A673 (cell line): ENCODE measurements around the gene SNAI3. TPM values are rescaled to one million over a fixed set of nuclear protein-coding genes. Genes with fewer than 3 reads are reported as not detected.

Experiments used
- BruUV-seq: library from RNA; stranded (reverse); fragments of 400-500 nt; replicated peaks from 2 replicates; lab custom pipeline; 2021; lab: Mats Ljungman, UMichigan
- CTCF ChIA-PET: fragments of 300-600 bp; sonication (Branson Sonifier 250); formaldehyde crosslinking; loops from one replicate; lab custom pipeline; 2022; ENCODE audit warnings: antibody characterized with exemption; lab: Charles Lee
- POLR2A ChIA-PET: fragments of 300-600 bp; sonication (Branson Sonifier 250); formaldehyde crosslinking; loops from one replicate; lab custom pipeline; 2022; ENCODE audit warnings: antibody characterized with exemption; ENCODE audit not compliant: low non-redundant PET; lab: Charles Lee
- DNase-seq: peaks from one replicate; pipeline ENCODE4 v3.0.0-alpha.2; 2015; ENCODE audit warnings: low spot score
- H3K27ac ChIP-seq: fragments of 200-600 bp; sonication (generic); 2 replicates; pipeline ENCODE4 v1.5.1; 2016; ENCODE audit warnings: mixed run types, low read depth, mild to moderate bottlenecking, mixed read lengths, antibody characterized with exemption, low read length; ENCODE audit not compliant: poor library complexity, severe bottlenecking
- H3K27me3 ChIP-seq: fragments of 200-600 bp; sonication (generic); replicated peaks from 2 replicates; pipeline ENCODE4 v1.6.1; 2017; ENCODE audit warnings: mixed run types, low read depth, mild to moderate bottlenecking, mixed read lengths, antibody characterized with exemption, low read length; ENCODE audit not compliant: insufficient read depth, poor library complexity
- H3K36me3 ChIP-seq: fragments of 200-600 bp; sonication (generic); 2 replicates; pipeline ENCODE4 v1.6.1; 2016; ENCODE audit warnings: mixed run types, mild to moderate bottlenecking, mixed read lengths, antibody characterized with exemption, low read length; ENCODE audit not compliant: insufficient read depth, poor library complexity, severe bottlenecking
- H3K4me1 ChIP-seq: fragments of 200-600 bp; sonication (generic); 2 replicates; pipeline ENCODE4 v1.6.1; 2017; ENCODE audit warnings: mixed run types, mild to moderate bottlenecking, mixed read lengths, antibody characterized with exemption, low read length; ENCODE audit not compliant: insufficient read depth, poor library complexity, severe bottlenecking
- H3K4me3 ChIP-seq: fragments of 200-600 bp; sonication (generic); 2 replicates; pipeline ENCODE4 v1.5.1; 2016; ENCODE audit warnings: low read depth, mixed run types, mild to moderate bottlenecking, mixed read lengths, low read length; ENCODE audit not compliant: poor library complexity, severe bottlenecking
- H3K9me3 ChIP-seq: fragments of 200-600 bp; sonication (generic); 2 replicates; pipeline ENCODE4 v1.6.1; 2016; ENCODE audit warnings: mixed run types, low read depth, mild to moderate bottlenecking, mixed read lengths, antibody characterized with exemption, low read length; ENCODE audit not compliant: poor library complexity, severe bottlenecking
- EZH2 ChIP-seq: fragments of 200-600 bp; sonication (generic); IDR thresholded peaks from 2 replicates; pipeline ENCODE4 v1.6.1; 2017; ENCODE audit warnings: borderline replicate concordance, low read depth, mild to moderate bottlenecking, mixed read lengths, antibody characterized with exemption, low read length; ENCODE audit not compliant: poor library complexity, severe bottlenecking
- intact Hi-C: fragments of 100-400 bp; cut with micrococcal nuclease; formaldehyde crosslinking; loops from one replicate; pipeline ENCODE4 v1.10.0; 2022; ENCODE audit not compliant: unreplicated experiment
- total RNA-seq: library from RNA; stranded (reverse); gene quantifications from 2 replicates; pipeline ENCODE4 v1.2.3, GENCODE V29; 2021
- TF ChIP-seq, protein P1 (sequence below): fragments of 300-800, 200-600 bp; sonication (generic); conservative IDR thresholded peaks from 2 replicates; pipeline ENCODE4 v1.5.1; 2017; ENCODE audit warnings: low read depth, mild to moderate bottlenecking, antibody characterized with exemption, low read length, moderate library complexity, mixed read lengths

The SNAI3 gene
- total RNA-seq, 1 experiment from 2014 or later: not detected

DNA sequence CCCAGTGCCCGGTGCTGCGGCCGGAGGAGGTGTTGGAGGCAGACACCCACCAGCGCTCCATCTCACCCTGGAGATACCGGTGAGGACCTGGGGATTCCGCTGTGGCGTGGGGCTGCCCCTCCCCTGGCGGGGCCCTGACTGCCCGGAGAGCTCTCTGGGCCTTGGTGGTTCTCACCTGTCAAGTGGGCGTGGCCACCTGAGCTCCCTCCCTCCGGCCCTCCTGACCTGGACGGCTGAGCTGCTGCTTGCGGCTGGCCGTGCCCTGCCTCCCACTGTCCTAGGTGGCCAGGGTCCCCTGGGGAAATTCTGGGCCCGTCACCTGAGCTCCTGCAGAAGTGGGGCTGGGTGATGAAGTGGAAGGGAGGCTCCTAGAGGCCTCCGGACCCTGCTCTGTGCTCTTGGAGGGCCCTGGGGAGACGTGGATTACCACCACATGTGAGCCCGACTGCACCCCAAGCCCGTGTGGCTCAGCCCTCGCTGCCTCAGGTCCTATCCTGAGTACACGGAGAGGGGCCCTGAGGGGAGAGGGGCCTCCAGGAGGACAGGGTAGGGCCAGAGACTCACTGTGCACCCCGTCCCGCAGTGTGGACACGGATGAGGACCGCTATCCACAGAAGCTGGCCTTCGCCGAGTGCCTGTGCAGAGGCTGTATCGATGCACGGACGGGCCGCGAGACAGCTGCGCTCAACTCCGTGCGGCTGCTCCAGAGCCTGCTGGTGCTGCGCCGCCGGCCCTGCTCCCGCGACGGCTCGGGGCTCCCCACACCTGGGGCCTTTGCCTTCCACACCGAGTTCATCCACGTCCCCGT lies 46.9 kb downstream of the SNAI3 start:
- Histone ChIP-seq H3K4me3 (no peak overlapping the region), H3K36me3 (no peaks in the 10 kb centered on the region), H3K4me1 (no peaks in the 10 kb centered on the region), H3K27ac (no peak overlapping the region), H3K9me3 (no peaks in the 10 kb centered on the region), H3K27me3 (peaks cover 22% of the 10 kb centered on the region)
- intact Hi-C loops: no loop called here
- DNase-seq: no peak
- TF ChIP-seq, protein P1, sequence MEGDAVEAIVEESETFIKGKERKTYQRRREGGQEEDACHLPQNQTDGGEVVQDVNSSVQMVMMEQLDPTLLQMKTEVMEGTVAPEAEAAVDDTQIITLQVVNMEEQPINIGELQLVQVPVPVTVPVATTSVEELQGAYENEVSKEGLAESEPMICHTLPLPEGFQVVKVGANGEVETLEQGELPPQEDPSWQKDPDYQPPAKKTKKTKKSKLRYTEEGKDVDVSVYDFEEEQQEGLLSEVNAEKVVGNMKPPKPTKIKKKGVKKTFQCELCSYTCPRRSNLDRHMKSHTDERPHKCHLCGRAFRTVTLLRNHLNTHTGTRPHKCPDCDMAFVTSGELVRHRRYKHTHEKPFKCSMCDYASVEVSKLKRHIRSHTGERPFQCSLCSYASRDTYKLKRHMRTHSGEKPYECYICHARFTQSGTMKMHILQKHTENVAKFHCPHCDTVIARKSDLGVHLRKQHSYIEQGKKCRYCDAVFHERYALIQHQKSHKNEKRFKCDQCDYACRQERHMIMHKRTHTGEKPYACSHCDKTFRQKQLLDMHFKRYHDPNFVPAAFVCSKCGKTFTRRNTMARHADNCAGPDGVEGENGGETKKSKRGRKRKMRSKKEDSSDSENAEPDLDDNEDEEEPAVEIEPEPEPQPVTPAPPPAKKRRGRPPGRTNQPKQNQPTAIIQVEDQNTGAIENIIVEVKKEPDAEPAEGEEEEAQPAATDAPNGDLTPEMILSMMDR: no peak
- TF ChIP-seq EZH2: no peak
- no TSS peak for BruUV-seq
- CTCF ChIA-PET: no interaction called here
- POLR2A ChIA-PET: no interaction called here

DNA sequence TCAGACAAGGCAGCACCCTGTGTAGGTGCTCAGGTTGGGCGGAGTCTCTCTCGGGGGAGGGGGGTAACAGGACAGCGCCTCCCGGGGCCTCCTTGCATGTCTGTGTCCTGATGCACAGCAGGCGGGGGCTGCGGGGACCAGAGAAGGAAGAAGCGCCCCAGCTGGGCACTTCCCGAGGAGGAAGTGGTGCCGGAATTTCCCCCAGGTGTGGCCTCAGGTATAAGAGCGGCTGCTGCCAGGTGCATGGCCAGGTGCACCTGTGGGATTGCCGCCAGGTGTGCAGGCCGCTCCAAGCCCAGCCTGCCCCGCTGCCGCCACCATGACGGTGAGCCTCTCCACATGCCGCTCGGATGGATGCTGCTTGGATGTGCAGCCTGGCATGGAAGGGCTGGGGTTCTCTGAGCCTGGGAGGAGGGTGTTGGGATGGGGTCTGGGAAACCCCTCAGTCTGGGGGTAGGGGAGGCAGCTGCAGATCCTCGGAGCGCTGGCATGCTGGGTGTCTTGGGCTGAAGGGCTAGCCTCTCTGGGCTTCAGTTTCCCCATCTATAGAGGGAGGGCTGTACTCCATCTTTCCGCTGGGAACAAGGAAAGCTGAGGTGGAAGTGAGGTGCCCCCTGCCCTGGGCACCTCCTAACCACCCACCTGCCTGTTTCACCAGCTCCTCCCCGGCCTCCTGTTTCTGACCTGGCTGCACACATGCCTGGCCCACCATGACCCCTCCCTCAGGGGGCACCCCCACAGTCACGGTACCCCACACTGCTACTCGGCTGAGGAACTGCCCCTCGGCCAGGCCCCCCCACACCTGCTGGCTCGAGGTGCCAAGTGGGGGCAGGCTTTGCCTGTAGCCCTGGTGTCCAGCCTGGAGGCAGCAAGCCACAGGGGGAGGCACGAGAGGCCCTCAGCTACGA lies 47.7 kb downstream of the SNAI3 start, which contains the start of gene IL17C:
Gene IL17C (plus strand): TSS at position 250 of the 908 bp plus-strand sequence. CDS start 70 bp downstream, at position 320.
- TF ChIP-seq, protein P1: no peak
- Histone ChIP-seq H3K36me3 (no peaks in the 10 kb centered on the region), H3K4me1 (no peaks in the 10 kb centered on the region), H3K27me3 (peaks cover 22% of the 10 kb centered on the region), H3K9me3 (no peaks in the 10 kb centered on the region), H3K27ac (no peak within 1 kb of the TSS), H3K4me3 (no peak within 1 kb of the TSS)
- no peak for DNase-seq
- BruUV-seq: no TSS peak
- intact Hi-C loops: no loop called here
- POLR2A ChIA-PET: no interaction called here
- CTCF ChIA-PET: no interaction called here

DNA sequence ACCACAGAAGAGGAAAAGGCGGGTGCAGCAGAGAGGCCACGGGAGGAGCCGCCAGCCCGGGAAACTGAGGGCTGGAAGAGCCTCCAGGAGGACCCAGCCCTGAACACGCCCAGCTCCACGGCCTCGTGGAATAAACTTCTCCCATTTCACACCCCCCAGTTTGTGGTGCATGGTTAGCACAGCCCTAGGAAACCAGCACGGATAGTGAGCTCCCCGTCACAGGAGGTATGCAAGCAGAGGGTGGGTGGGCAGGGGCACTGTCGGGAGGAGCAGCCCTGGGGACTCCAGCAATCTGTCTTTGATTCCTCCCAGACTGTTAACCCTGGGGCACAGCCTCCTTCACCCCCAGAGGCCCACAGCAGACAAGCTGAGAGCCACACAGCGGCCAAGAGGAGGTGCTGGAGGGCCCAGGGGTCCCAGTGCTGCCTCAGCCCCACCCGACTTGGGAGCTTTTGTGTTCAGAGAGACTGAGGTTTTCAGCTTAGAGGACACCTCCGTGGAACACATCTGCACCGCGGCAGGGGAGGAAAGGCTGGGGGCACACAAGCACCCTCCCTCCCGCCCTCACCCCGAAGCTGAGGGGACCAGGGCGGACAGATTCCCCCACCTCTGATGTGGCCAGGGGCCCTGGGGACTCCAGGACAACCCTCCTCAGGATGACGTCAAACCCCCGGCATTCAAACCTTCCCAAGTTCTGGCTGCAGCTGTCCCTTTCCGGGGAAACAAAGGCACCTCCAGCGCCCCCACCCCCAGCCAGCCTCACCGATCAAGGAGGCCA lies 49.6 kb downstream of the SNAI3 start:
- ChIA-PET CTCF (no interaction called here), POLR2A (no interaction called here)
- intact Hi-C loops: no loop called here
- no peak for TF ChIP-seq EZH2
- TF ChIP-seq, protein P1: no peak
- no peak overlapping the region for H3K27ac ChIP-seq
- no TSS peak for BruUV-seq
- no peaks in the 10 kb centered on the region for H3K9me3 ChIP-seq
- H3K27me3 ChIP-seq: peaks cover 22% of the 10 kb centered on the region
- no peak for DNase-seq
- H3K36me3 ChIP-seq: peaks cover 13% of the 10 kb centered on the region
- no peaks in the 10 kb centered on the region for H3K4me1 ChIP-seq
- H3K4me3 ChIP-seq: no peak overlapping the region
